Neural progenitor cell (in vitro differentiated cells): Measurements from ENCODE around the gene SEPTIN1.

ENCODE experiments used
- CTCF ChIP-seq: fragments of 200-600 bp; sonication (generic); IDR thresholded peaks from 2 replicates; pipeline ENCODE4 v1.5.1; 2017; ENCODE audit warnings: antibody characterized with exemption, mild to moderate bottlenecking
- EZH2 ChIP-seq: fragments of 200-600 bp; sonication (generic); IDR thresholded peaks from 2 replicates; pipeline ENCODE4 v1.6.1; 2017; ENCODE audit warnings: antibody characterized with exemption, mild to moderate bottlenecking, moderate library complexity
- EZH2phosphoT487 ChIP-seq: fragments of 200-600 bp; sonication (generic); IDR thresholded peaks from 2 replicates; pipeline ENCODE4 v1.6.1; 2017; ENCODE audit warnings: antibody characterized with exemption

- no peak for TF ChIP-seq CTCF
- no peak for TF ChIP-seq EZH2phosphoT487
- TF ChIP-seq EZH2 = no peak
These were observed 38.6 kb upstream of the SEPTIN1 start for GRCh38 chr16:30421010-30421409.
